BLaER1 (cell line): ENCODE measurements around the gene ZFP90.
A peak's percentile ranks its signal among the peaks of the same experiment; 100 is the strongest.
"Not testable (repeated sequence)": the region's sequence is repeated elsewhere in the genome, so short reads cannot be mapped to it uniquely, and the experiment has no call there.

Source experiments
- H3K27ac ChIP-seq: shearing (Covaris generic); formaldehyde crosslinking; 2 replicates; pipeline ENCODE4 v1.8.1; 2022
- H3K27me3 ChIP-seq: shearing (Covaris generic); formaldehyde crosslinking; 2 replicates; pipeline ENCODE4 v1.8.1; 2022
- H3K36me3 ChIP-seq: shearing (Covaris generic); formaldehyde crosslinking; 2 replicates; pipeline ENCODE4 v1.8.1; 2022
- H3K4me1 ChIP-seq: shearing (Covaris generic); formaldehyde crosslinking; 2 replicates; pipeline ENCODE4 v1.8.1; 2022
- H3K4me2 ChIP-seq: shearing (Covaris generic); formaldehyde crosslinking; 2 replicates; pipeline ENCODE4 v1.8.1; 2022
- H3K4me3 ChIP-seq: shearing (Covaris generic); formaldehyde crosslinking; 2 replicates; pipeline ENCODE4 v1.8.1; 2022
- H3K9ac ChIP-seq: shearing (Covaris generic); formaldehyde crosslinking; 2 replicates; pipeline ENCODE4 v1.8.1; 2022
- H3K9me3 ChIP-seq: shearing (Covaris generic); formaldehyde crosslinking; 2 replicates; pipeline ENCODE4 v1.8.1; 2022
- H4K20me1 ChIP-seq: shearing (Covaris generic); formaldehyde crosslinking; 2 replicates; pipeline ENCODE4 v1.8.1; 2022
- Cebpa-rat ChIP-seq: shearing (Covaris generic); IDR thresholded peaks from 2 replicates; pipeline ENCODE4 v1.8.1; 2022

ZFP90 gene

GRCh38 chr16:68538880-68539701, at the start of gene ZFP90:
ZFP90 (plus strand) TSS chr16:68539291; CDS start chr16:68539793, 502 bp downstream.
- Histone ChIP-seq H3K9ac (peak within 1 kb of the TSS; percentile 82), H3K4me2 (peak within 1 kb of the TSS; percentile 99), H3K9me3 (peaks cover 36% of the 10 kb centered on the region), H3K27me3 (no peaks in the 10 kb centered on the region), H4K20me1 (no peaks in the 10 kb centered on the region), H3K36me3 (peaks cover 38% of the 10 kb centered on the region), H3K4me3 (peak within 1 kb of the TSS; percentile 91), H3K4me1 (peaks cover 9% of the 10 kb centered on the region), H3K27ac (peak within 1 kb of the TSS; percentile 84)
- no peak for TF ChIP-seq Cebpa-rat

DNA sequence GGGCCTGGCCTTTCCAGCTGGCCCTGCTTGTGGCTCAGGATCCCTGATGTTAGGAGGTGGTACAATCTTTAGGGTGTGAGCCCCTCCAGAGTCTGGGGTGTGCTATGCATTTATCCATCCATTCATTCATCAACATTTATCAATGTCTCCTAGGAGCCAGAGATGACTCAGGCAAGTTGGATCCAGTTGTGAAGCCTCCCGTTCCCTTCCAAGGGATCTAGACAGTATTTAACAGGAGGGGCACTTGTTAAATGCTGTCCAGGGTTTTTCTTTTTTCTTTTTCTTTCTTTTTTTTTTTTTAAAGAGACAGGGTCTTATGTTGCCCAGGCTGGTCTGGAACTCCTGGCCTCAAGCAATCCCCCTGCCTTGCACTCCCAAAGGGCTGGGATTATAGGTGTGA, 48.7 kb upstream of the ZFP90 start:
- H3K27ac ChIP-seq = peak overlapping the region; percentile 71; the same call in 1 of the 2 replicates
- no peaks in the 10 kb centered on the region for H4K20me1 ChIP-seq
- peaks cover 10% of the 10 kb centered on the region; the same call in 1 of the 2 replicates for H3K36me3 ChIP-seq
- H3K4me2 ChIP-seq = peak overlapping the region; percentile 92
- no peak for TF ChIP-seq Cebpa-rat
- H3K9me3 ChIP-seq = peaks cover 20% of the 10 kb centered on the region
- no peak overlapping the region for H3K9ac ChIP-seq
- H3K4me3 ChIP-seq = no peak overlapping the region
- no peaks in the 10 kb centered on the region for H3K27me3 ChIP-seq
- H3K4me1 ChIP-seq = peaks cover 67% of the 10 kb centered on the region

- Histone ChIP-seq H3K36me3 (peaks cover 10% of the 10 kb centered on the region; the same call in 1 of the 2 replicates), H3K4me2 (peak overlapping the region; percentile 92), H3K4me3 (peak overlapping the region; percentile 47), H3K9ac (peak overlapping the region; percentile 68), H4K20me1 (no peaks in the 10 kb centered on the region), H3K27ac (peak overlapping the region; percentile 71), H3K4me1 (peaks cover 73% of the 10 kb centered on the region), H3K9me3 (peaks cover 21% of the 10 kb centered on the region), H3K27me3 (no peaks in the 10 kb centered on the region)
- no peak for TF ChIP-seq Cebpa-rat
Observed at GRCh38 chr16:68490829-68491575, 48.1 kb upstream of the ZFP90 start.

GRCh38 chr16:68491576-68491950, 47.5 kb upstream of the ZFP90 start:
- Histone ChIP-seq H3K4me1 (peaks cover 78% of the 10 kb centered on the region), H3K27me3 (no peaks in the 10 kb centered on the region), H3K36me3 (peaks cover 10% of the 10 kb centered on the region; the same call in 1 of the 2 replicates), H3K4me3 (peak overlapping the region; percentile 47), H4K20me1 (no peaks in the 10 kb centered on the region), H3K27ac (peak overlapping the region; percentile 71), H3K9me3 (peaks cover 21% of the 10 kb centered on the region), H3K4me2 (peak overlapping the region; percentile 92), H3K9ac (peak overlapping the region; percentile 68)
- TF ChIP-seq Cebpa-rat = no peak

GRCh38 chr16:68492151-68492542, 46.9 kb upstream of the ZFP90 start:
- no peaks in the 10 kb centered on the region for H4K20me1 ChIP-seq
- H3K9ac ChIP-seq = peak overlapping the region; percentile 68
- no peak for TF ChIP-seq Cebpa-rat
- H3K27me3 ChIP-seq = no peaks in the 10 kb centered on the region
- peak overlapping the region; percentile 71 for H3K27ac ChIP-seq
- peaks cover 78% of the 10 kb centered on the region for H3K4me1 ChIP-seq
- H3K36me3 ChIP-seq = peaks cover 10% of the 10 kb centered on the region; the same call in 1 of the 2 replicates
- H3K9me3 ChIP-seq = peaks cover 21% of the 10 kb centered on the region
- peak overlapping the region; percentile 45; the same call in 1 of the 2 replicates for H3K4me3 ChIP-seq
- peak overlapping the region; percentile 92 for H3K4me2 ChIP-seq

DNA sequence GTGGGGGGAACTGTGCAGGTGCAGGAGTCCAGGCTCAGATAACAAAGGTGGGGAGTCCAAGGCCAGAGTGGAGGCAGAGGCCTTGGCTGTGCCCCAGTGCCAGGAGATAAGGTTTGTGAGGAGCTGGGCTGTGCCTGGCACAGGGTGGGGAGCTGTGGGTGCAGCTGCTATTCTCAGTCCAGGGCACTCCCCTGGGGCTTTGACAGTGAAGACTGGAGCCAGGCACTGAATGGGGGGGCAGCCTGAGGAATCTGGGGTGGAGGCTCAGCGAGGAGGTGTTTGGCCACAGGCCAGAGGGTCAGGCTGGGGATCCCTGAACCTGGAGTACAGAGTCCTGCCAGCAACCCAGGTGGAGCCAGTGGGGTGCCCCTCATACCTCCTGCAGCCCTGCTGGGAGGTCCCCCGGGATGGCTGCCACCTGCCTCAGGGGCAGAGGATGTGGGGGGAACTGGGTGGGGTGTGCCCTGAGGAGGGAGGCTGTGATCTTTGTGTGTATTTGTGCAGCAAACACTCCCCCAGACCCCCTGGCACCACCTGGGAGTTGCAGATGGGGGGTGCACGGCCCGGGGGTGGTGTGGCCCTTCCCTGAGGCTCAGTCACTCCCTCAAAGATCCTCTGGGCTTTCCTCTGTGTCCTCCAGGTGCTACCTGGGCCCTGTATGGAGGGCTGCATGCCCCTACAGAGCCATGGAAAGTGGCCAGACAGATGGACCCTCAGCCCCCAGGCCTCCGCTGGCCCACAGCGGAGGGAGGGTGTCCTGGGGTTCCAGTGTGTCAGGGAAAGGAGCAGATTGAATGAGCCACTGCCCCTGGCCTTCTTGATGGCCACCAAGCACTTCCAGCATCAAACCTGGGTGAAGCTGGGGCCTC, 46.3 kb upstream of the ZFP90 start:
- no peaks in the 10 kb centered on the region for H3K27me3 ChIP-seq
- H3K9me3 ChIP-seq = peaks cover 21% of the 10 kb centered on the region
- H3K4me3 ChIP-seq = peak overlapping the region; percentile 45; the same call in 1 of the 2 replicates
- peaks cover 73% of the 10 kb centered on the region for H3K4me1 ChIP-seq
- H3K9ac ChIP-seq = peak overlapping the region; percentile 32; the same call in 1 of the 2 replicates
- H3K36me3 ChIP-seq = peaks cover 10% of the 10 kb centered on the region; the same call in 1 of the 2 replicates
- no peak for TF ChIP-seq Cebpa-rat
- peak overlapping the region; percentile 92 for H3K4me2 ChIP-seq
- peak overlapping the region; percentile 71 for H3K27ac ChIP-seq
- H4K20me1 ChIP-seq = no peaks in the 10 kb centered on the region

DNA sequence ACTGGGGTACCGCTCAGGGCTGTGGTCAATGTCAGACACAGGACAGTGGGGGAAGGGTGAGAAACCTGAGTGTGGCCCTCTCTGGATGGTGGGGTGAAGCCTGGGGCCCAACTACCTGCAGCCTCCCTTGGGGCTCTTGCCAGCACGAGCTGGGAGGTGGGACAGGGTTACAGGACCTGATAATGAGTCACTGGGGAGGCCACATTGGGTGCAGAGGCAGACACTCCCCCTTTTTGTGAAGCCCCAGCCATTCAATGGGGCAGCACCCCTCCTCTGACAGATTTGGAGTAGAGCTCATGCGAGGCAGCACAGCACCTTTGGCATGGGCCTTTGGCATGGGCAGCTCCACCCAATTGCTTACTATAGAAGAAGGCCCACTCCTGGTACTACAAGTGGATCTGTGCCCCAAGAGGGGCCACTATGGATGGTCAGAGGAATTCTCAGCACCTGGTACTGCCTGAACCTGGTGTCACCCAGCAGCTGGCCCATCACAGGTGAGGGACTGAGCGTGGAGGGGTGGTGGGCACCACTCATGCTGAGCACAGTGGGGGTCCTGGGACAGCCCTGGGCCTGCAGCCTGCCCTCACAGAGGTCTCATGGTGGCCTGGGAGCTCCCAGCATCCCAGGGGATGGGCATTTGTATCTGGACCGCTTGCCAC, 45.5 kb upstream of the ZFP90 start:
- Histone ChIP-seq H3K4me2 (peak overlapping the region; percentile 92), H3K4me1 (peaks cover 71% of the 10 kb centered on the region), H3K36me3 (peaks cover 10% of the 10 kb centered on the region; the same call in 1 of the 2 replicates), H4K20me1 (no peaks in the 10 kb centered on the region), H3K9ac (peak overlapping the region; percentile 32; the same call in 1 of the 2 replicates), H3K27me3 (no peaks in the 10 kb centered on the region), H3K9me3 (peaks cover 21% of the 10 kb centered on the region), H3K4me3 (no peak overlapping the region), H3K27ac (peak overlapping the region; percentile 71; the same call in 1 of the 2 replicates)
- no peak for TF ChIP-seq Cebpa-rat

DNA sequence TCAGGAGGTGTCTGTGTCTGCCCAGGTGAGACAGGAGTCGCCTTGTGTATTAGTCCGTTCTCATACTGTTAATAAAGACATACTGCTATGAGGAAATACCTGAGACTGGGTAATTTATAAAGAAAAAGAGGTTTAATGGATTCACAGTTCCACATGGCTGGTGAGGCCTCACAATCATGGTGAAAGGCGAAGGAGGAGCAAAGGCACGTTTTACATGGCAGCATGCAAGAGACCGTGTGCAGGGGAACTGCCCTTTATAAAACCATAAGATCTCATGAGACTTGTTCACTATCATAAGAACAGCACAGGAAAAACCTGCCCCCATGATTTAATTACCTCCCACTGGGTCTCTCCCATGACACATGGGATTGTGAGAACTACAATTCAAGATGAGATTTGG, 44.8 kb upstream of the ZFP90 start:
- H3K27me3 ChIP-seq, H3K4me3 ChIP-seq, H3K4me2 ChIP-seq, H3K27ac ChIP-seq, H3K9ac ChIP-seq, H4K20me1 ChIP-seq: not testable (repeated sequence)
- peaks cover 78% of the 10 kb centered on the region for H3K4me1 ChIP-seq
- H3K9me3 ChIP-seq = peaks cover 21% of the 10 kb centered on the region
- peaks cover 10% of the 10 kb centered on the region; the same call in 1 of the 2 replicates for H3K36me3 ChIP-seq
